GM18507 (cell line): ENCODE data around the gene ZMYM1.
"Not testable (repeated sequence)": the region's sequence is repeated elsewhere in the genome, so short reads cannot be mapped to it uniquely, and the experiment has no call there.

Experiments used
- DNase-seq: peaks from one replicate; pipeline ENCODE4 v3.0.0; 2011; ENCODE audit warnings: low read depth; ENCODE audit not compliant: insufficient read length; ENCODE audit errors: extremely low spot score
- FAIRE-seq: peaks from 2 replicates; lab custom pipeline; 2011; peaks lifted over from hg19 to GRCh38; lab: Jason Lieb, UNC

Gene ZMYM1

DNA sequence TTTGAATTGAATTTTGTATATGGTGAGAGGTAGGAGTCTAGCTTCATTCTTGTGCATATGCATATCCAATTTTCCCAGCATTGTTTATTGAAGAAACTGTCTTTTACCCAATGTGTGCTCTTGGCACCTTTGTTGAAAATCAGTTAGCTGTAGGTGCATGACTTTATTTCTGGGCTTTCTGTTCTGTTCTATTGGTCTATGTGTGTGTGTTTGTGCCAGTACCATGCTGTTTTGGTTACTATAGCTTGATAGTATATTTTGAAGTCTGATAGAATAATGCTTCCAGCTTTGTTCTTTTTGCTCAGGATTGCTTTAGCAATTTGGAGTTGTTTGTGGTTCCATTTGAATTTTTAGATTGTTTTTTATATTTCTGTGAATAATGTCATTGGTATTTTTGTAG, 9.4 kb upstream of the ZMYM1 start:
- no peak for DNase-seq
- FAIRE-seq: no peak

DNA sequence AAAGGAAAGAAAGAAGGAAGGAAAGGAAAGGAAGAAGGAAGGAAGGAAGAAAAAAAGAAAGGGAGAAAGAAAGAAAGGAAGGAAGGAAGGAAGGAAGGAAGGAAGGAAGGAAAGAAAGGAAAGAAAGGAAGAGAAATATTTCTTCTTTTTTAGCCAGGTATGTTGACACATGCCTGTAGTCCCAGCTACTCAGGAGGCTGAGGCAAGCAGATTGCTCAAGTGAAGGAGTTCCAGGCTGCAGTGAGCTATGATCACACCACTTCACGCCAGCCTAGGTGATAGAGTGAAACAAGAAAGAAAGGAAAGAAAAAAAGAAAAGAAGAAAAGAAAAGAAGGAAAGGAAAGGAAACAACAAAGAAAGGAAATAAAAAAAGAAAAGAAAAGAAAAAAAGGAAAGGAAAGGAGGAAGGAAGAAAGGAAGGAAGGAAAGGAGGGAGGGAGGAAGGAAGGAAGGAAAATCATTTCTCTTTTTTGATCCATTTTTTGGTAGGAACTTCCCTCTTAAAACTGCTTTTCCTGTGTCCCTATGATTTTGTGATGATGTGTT, 5.8 kb upstream of the ZMYM1 start:
- DNase-seq (no peak), FAIRE-seq (no peak)

DNA sequence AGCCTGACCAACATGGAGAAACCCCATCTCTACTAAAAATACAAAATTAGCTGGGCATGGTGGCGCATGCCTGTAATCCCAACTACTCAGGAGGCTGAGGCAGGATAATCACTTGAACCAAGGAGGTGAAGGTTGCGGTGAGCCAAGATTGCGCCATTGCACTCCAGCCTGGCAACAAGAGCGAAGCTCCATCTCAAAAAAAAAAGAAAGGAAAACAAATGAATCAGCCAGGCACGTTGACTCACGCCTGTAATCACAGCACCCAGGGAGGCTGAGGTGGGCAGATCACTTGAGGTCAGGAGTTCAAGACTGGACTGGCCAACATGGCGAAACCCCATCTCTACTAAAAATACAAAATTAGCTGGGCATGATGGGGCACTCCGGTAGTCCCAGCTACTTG, 2.8 kb upstream of the ZMYM1 start:
- not testable (repeated sequence) for FAIRE-seq, DNase-seq

DNA sequence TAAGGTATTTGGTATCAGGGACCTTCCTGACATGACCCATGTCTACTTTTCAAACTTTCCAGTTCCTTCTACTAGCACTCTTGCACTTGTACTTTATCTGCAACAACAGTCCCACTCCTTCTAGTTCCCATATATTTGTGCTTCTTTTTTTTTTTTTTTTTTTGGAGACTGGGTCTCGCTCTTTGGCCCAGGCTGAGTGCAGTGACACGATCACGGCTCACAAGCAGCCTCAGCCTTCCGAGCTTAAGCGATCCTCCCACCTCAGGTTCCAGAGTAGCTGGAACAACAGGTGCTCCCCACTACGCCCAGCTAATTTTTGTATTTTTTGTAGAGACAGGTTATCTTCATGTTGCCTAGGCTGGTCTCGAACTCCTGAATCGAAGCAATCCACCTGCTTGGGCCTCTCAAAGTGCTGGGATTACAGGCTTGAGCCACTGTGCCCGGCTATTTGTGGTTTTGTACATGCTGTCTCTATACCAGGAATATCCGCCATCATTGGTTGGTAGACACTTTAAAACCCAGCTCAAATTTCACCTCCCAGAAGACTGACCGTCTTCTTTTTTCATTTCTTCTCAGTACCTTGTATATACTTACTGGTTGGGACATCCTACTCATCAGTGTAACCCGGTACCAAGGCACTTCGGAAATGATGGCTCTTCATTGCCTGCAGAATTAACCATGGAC, 1.1 kb downstream of the ZMYM1 start:
- no peak for DNase-seq

DNA sequence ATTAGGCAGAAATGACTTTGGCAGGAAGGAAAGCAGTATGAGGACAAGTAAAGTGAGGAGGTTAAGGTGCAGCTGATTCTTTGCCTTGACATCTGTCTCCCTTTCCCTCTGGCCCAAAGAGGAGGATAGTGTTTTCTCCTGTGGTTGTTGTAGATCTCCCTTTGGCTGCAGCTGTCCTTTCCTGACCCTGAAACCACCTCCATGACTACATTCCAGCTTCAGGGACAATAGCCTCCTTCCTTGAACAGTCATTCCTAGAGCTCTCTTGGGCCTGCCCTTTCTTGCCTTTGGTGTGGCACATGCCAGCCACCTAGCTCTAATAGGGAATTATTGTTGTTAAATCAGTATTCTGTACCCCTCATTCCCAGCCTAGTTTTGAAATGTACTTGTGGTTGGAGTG, 6.2 kb downstream of the ZMYM1 start:
- DNase-seq: no peak
- no peak for FAIRE-seq

More for the DNA sequence above, 1.1 kb downstream of the ZMYM1 start:
- FAIRE-seq: no peak

DNA sequence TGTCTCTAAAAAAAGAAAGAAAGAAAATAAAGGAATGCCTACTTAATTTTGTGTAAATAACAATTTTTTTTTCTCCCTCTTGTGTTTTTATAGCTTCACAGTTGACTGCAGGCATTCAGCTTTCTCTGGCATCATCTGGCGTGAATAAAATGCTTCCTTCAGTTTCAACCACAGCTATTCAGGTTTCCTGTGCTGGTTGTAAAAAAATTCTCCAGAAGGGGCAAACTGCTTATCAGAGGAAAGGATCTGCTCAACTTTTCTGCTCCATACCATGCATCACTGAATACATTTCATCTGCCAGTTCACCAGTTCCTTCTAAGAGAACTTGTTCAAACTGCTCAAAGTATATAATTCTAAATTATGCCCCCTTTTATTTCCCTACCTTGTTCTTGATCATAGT, 18.0 kb downstream of the ZMYM1 start:
- no peak for FAIRE-seq
- DNase-seq: no peak

DNA sequence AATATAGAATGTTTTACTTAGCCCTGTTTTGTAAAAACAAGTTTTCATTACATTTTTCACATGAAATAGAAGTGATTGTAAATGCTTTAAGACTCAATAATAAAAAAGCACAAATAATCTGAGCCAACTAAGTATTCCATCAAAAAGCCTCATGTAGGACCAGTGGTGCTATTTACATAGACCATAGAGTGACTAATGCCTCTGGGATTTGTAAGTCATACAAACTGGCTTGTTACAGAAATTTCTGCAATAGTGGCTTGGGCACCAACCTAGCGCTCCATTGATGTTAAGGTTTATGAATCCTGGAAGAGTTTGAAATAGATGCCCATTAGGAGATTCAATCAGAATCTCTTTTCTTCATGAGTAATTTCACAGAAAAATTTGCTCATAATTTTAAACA, 31.9 kb downstream of the ZMYM1 start:
- DNase-seq (no peak), FAIRE-seq (no peak)

DNA sequence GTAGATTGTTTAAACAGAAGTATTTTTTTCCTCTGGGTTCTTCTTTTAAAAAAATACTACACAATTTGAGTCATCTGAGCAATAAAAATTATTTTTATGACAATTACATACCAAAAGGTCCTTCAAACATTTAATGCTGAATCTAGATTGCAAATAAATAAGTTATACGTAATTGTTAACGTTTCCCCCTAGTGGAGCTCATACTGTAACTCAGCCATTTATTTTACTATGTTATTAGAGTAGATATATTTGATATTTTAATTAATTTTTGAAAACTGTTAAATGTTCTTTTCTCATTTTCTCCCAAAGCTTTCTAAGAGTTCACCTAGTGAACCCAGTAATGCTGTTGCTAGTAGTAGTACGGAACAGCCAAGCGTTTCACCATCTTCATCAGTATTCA, 33.5 kb downstream of the ZMYM1 start:
- DNase-seq (no peak), FAIRE-seq (no peak)

DNA sequence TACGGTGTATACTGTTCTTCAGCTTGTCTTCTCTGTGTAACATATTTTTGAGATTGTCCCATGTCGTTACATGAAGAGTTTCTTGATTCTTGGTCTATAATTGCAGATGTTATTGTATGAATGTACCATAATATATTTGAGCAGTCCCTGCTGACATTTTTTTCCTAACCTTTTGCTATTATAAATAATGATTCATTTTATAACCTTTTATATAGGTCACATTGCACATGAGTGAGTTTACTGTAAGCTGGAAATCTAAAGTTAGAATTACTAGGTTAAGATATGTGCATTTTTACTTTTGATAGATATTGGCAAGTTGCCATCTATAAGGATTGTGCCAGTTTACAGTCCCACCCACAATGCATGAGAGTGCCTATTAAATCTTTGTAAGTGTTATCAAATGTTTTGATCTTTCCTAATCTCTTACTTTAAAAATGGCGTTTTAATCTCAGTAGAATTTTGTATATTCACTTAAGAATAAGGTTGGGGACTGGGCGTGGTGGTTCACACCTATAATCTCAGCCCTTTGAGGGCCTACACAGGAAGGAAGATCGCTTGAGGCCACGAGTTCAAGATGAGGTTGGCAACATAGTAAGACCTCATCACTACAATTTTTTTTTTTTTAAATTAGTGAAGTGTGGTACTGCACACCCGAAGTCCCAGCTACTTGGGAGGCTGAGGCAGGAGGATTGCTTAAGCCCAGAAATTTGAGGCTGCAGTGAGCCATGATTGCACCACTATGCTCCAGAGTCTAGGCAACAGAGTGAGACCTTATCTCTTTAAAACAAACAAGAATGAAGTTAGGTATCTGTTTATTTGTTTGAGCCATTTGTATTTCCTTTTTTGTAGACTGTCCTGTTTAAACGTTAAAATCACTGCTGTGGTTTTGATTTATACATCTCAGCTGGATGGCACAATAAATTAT, 36.5 kb downstream of the ZMYM1 start:
- no peak for FAIRE-seq
- no peak for DNase-seq

DNA sequence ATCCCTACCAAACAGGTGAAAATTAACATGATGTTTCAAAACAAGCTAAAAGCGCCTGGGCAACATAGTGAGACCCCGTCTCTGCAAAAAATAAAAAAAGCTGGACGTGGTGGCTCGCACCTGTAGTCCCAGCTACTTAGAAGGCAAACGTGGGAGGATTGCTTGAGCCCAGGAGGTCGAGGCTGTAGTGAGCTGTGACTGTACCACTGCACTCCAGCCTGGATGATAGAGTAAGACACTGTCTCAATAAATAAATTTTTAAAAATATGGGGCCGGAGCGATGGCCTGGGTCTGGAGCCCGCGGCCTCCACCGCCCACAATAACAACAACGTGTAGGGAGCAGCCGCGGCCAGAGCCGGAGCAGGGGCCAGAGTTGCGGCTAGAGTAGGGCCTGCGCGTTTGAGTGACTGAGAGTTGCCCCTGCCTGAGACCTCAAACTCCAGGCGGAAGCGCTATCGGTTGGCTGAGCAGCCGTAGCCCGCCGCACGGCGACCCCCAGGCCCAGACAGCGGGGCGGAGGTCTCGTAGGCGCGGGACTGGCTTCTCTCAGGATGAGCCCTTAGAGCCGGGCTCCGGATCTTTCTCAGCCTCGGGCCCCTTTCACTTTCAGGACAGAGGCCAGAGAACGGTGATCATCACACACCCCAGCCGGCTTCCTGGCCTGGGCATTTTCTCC, 41.4 kb downstream of the ZMYM1 start:
- DNase-seq (peak; percentile 22), FAIRE-seq (no peak)

DNA sequence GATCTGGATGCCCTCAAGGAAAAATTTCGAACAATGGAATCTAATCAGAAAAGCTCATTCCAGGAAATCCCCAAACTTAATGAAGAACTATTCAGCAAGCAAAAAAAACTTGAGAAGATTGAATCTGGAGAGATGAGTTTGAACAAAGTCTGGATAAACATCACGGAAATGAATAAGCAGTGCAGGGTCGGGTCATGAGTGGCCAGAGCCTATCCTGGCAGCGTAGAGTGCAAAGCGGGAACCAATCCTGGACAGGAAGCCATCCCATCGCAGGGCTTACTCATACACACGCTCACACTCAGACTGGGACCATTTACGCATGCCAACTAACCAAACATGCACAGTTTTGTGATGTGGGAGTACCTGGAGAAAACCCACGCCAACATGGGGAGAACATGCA, 43.1 kb downstream of the ZMYM1 start:
- FAIRE-seq (no peak), DNase-seq (no peak)

DNA sequence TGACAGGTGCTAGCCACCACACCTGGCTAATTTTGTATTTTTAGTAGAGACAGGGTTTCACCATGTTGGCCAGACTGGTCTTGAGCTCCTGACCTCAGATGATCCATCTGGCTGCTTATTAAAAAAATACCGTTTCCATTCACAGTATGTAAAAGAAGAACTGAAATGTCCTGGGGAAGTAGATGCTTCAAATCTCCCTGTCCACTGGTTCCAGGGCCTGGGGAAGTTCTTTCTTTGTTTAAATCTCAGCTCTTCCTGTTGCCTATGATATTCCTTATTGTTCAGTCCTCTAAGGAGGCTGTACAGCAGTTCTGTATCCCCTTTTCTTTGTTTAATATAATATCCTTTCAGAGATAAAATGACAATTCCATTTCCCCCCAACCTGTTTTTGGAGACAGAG, 47.4 kb downstream of the ZMYM1 start:
- FAIRE-seq: no peak
- no peak for DNase-seq

DNA sequence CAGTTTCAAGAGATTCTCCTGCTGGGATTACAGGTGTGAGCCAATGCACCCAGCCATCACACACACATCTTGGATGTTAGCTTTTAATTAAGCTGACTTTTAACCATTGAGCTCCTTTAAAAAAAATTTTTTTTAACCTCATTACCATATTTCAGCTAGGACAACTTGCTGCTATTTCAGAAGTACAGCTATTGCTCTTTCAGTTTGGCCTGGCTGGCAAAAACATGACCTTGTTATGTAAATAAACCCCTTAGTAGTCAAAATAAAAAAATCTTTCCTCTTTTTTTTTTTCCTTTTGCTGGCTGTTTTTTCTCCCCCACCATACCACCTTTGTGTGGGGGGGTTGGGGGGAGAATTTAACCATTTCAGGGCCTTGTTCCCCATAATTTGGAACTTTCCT, 49.9 kb downstream of the ZMYM1 start:
- no peak for DNase-seq

DNA sequence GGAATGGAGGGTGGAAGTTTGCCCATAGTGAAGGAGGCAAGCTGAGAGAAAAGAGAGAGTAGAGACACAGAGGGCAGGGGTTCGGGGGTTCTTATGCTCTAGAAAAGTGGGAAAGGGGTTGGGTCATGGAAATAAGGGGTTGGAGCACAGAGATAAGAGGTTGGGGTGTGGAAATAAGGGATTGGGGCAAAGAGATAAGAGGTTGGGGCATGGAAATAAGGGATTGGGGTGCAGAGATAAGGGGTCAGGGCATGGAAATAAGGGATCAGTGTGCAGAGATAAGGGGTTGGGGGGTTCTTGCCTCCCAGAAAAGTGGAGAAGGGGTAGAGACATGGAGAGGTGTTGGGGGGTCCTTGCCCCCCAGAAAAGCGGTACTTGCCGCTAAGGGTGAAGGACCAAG, 57.6 kb downstream of the ZMYM1 start:
- no peak for DNase-seq
- FAIRE-seq: no peak

More for the DNA sequence above, 49.9 kb downstream of the ZMYM1 start:
- FAIRE-seq: no peak

DNA sequence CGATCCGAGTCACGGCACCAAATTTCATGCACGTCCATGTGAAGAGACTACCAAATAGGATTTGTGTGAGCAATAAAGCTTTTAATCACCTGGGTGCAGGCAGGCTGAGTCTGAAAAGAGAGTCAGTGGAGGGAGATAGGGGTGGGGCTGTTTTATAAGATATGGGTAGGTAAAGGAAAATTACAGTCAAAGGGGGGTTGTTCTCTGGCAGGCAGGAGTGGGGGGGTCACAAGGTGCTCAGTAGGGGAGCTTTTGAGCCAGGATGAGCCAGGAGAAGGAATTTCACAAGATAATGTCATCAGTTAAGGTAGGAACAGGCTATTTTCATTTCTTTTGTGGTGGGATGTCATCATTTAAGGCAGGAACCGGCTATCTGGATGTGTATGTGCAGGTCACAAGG, 58.4 kb downstream of the ZMYM1 start:
- DNase-seq, FAIRE-seq: not testable (repeated sequence)

DNA sequence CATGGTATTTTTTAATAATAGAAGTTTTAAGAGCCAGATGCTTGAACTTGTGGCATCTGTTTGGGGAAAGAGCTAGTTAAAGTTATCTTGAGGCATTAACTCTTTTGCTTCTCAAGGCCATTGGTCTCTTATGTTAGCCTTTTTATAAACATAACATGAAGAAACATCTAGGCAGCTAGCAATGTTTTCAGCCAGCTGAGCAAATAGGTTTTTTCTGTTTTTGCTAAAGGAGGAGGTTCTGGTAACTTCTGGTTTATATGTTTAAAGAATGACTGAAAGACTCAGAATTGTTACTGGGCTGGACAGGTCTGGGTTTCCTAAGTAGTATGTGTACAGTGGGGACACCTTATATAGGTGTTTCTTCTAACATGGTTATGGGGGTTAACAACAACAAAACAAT, 63.1 kb downstream of the ZMYM1 start:
- not testable (repeated sequence) for FAIRE-seq, DNase-seq

DNA sequence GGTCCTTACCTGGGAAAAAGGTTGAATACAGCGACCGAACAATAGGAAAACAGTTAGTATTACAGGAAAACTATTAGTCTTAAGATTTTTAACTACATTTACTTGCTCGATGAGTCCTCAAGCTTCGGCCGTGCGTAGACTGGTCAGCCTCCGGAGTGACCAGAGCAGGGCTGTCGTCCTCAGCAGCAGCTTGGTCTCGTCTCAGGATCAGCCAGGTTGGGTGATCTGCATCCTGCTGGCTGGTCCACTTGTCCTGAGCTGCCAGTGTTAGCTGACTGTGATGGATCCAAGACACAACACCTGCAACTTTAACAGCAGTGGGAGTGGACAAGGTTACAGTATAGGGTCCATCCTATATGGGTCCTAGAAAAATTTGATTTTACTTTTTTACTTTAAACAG, 63.5 kb downstream of the ZMYM1 start:
- DNase-seq, FAIRE-seq: not testable (repeated sequence)

DNA sequence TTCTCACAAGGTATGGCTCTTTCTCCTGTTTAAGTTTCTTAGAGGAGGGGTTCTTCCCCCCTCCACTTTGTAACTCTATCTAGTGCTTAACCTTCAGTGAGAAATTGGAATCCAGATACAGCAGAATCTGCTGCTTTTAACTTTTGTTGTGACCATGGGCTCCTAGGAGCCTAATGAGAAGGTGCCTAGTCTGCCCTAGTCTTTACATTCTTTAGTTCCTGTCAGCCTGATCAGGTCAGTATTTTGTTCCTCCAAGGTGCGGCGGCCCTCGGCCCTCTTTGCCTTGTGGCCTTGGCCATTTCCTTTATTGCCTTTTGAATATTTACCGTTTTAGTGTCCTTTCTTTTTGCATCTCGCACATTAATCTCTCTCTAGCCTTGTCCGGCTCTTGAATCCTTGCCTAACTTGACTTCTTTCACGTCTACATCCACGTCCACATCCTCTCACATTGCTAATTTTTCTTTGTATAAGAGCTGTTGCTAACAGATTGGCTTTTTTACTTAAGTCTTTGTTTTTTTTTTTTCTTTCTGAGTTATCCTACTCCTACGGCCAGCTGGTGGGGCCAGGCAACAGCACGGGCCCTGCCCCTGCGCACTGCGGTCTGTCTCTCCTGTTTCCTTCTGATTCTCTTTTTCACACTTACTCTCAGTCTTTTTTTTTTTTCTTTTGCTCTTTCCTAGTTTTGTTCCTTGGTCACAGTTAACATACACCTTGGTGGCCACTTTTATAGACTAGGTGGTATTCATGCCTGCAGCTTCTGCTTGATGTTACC, 64.7 kb downstream of the ZMYM1 start:
- no peak for FAIRE-seq
- DNase-seq: no peak

DNA sequence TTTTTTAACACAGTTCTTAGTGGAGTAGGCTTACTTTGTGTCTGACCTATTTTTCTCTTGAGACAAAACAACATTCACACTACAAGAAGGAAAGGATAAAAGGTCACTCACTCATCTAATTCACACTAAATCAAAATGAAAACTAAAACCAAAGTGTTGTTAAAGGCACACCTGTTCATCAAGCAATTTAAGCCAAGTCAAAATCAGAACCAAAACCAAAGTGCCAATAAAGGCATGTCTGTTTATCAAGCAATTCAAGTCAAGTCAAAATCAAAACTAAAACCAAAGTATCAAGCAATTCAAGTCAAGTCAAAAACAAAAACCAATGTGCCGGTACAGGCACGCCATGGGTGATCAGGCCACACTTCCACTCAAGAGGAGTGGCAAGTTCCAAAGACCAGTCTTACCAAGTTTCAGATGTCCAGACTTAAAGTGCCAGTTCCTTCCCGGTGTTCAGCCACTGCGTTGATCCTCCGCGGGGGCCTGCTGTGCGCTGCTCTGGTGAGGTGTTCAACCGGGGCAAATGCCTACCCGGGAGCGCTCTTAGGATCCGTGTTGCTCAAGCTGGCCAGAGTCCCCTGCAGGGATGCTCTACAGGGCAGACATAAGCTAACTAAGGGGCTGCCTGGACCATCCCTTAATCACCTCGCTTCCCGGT, 66.8 kb downstream of the ZMYM1 start:
- peak; percentile 15 for FAIRE-seq
- DNase-seq: not testable (repeated sequence)
